Esophagus (tissue), 2 donors: Measurements from ENCODE around the gene RNU5B-1. TPM values are rescaled to one million over a fixed set of nuclear protein-coding genes. Genes with fewer than 3 reads are reported as not detected.

ENCODE experiments used
- H3K27ac ChIP-seq, 2 donors: one replicate each; pipeline ENCODE4 v1.5.1; 2013; ENCODE audit warnings: low read depth in 2 of 2, mild to moderate bottlenecking in 2 of 2, inconsistent platforms in 1 of 2, low read length in 1 of 2, moderate library complexity in 1 of 2
- H3K27me3 ChIP-seq, 2 donors: one replicate each; pipeline ENCODE4 v1.6.1; 2013; ENCODE audit warnings: low read length in 2 of 2, control low read depth in 1 of 2, mild to moderate bottlenecking in 1 of 2; ENCODE audit not compliant: insufficient read depth in 2 of 2, control insufficient read depth in 1 of 2
- H3K36me3 ChIP-seq, 2 donors: one replicate each; pipeline ENCODE4 v1.6.1; 2013; ENCODE audit warnings: low read length in 1 of 2; ENCODE audit not compliant: control insufficient read depth in 2 of 2, insufficient read depth in 2 of 2
- H3K4me1 ChIP-seq, 2 donors: one replicate each; pipeline ENCODE4 v1.6.1; 2013; ENCODE audit warnings: low read length in 1 of 2; ENCODE audit not compliant: control insufficient read depth in 2 of 2, insufficient read depth in 2 of 2
- H3K4me3 ChIP-seq, 2 donors: one replicate each; pipeline ENCODE4 v1.5.1; 2013; ENCODE audit warnings: low read length in 2 of 2, mild to moderate bottlenecking in 2 of 2, low read depth in 1 of 2, moderate library complexity in 1 of 2
- H3K9me3 ChIP-seq, 2 donors: one replicate each; pipeline ENCODE4 v1.6.1; 2013; ENCODE audit warnings: mild to moderate bottlenecking in 2 of 2, low read depth in 1 of 2, low read length in 1 of 2, moderate library complexity in 1 of 2; ENCODE audit not compliant: control insufficient read depth in 2 of 2, insufficient read depth in 1 of 2
- WGBS, 2 donors: extraction: QIAGEN DNeasy Blood & Tissue Kit; methylation state at CpG; one replicate each; pipeline ENCODE4 v1.1.7; 2013; 5-methylcytosine and 5-hydroxymethylcytosine counted together
- polyA plus RNA-seq, 2 donors: library from polyadenylated mRNA; stranded (reverse); fragments of 200-250 nt; gene quantifications; one replicate each; pipeline ENCODE4 v1.2.3, GENCODE V29; 2013
- donor health status: healthy with polysubstance abuse.
- donor health status: Bipolar disorder and iron deficiency.

Gene RNU5B-1
- polyA plus RNA-seq, 2 donors, result not detected

- H3K4me1 ChIP-seq, result peaks cover 0 to 2% of the 10 kb centered on the region in 2 donors
- 2% methylated on average over 32 to 62 of the region's 62 CpGs for WGBS, 2 donors
- H3K36me3 ChIP-seq, result no peaks in the 10 kb centered on the region
- H3K4me3 ChIP-seq, result peak within 1 kb of the TSS; percentile 63 to 65
- no peaks in the 10 kb centered on the region for H3K27me3 ChIP-seq
- H3K9me3 ChIP-seq, result no peaks in the 10 kb centered on the region
- H3K27ac ChIP-seq, result peak within 1 kb of the TSS; percentile 85 to 87
Measured at GRCh38 chr15:65286704-65287519, 17.6 kb upstream of the RNU5B-1 start, which contains the start of gene PARP16. Gene PARP16, minus strand, starts transcription at chr15:65286883. Its CDS starts 457 bp downstream, at chr15:65286426.

- no peaks in the 10 kb centered on the region for H3K9me3 ChIP-seq
- no peaks in the 10 kb centered on the region for H3K27me3 ChIP-seq
- no peak overlapping the region for H3K4me3 ChIP-seq
- 92 to 95% methylated on average over 3 of the region's 3 CpGs for WGBS, 2 donors
- peaks cover 0 to 2% of the 10 kb centered on the region in 2 donors for H3K4me1 ChIP-seq
- H3K27ac ChIP-seq, result peak overlapping the region in 1 of 2 donors; percentile 83
- H3K36me3 ChIP-seq, result no peaks in the 10 kb centered on the region
Measured at GRCh38 chr15:65287520-65287855, 17.0 kb upstream of the RNU5B-1 start.

GRCh38 chr15:65289261-65289854 lies 15.1 kb upstream of the RNU5B-1 start:
- H3K9me3 ChIP-seq, result no peaks in the 10 kb centered on the region
- no peaks in the 10 kb centered on the region for H3K36me3 ChIP-seq
- no peak overlapping the region for H3K4me3 ChIP-seq
- WGBS, 2 donors, result 72 to 88% methylated on average over 7 of the region's 7 CpGs
- no peak overlapping the region for H3K27ac ChIP-seq
- H3K4me1 ChIP-seq, result peaks cover 0 to 2% of the 10 kb centered on the region in 2 donors
- H3K27me3 ChIP-seq, result no peaks in the 10 kb centered on the region

GRCh38 chr15:65290228-65290627 lies 14.2 kb upstream of the RNU5B-1 start:
- Histone ChIP-seq H3K4me3 (no peak overlapping the region), H3K4me1 (peaks cover 0 to 2% of the 10 kb centered on the region in 2 donors)
- whole genome bisulfite sequencing, 2 donors, result 92 to 93% methylated on average over 7 of the region's 7 CpGs

GRCh38 chr15:65292938-65293518 lies 11.4 kb upstream of the RNU5B-1 start:
- Histone ChIP-seq H3K36me3 (no peaks in the 10 kb centered on the region), H3K27ac (no peak overlapping the region), H3K27me3 (no peaks in the 10 kb centered on the region), H3K9me3 (no peaks in the 10 kb centered on the region), H3K4me1 (peaks cover 0 to 2% of the 10 kb centered on the region in 2 donors), H3K4me3 (no peak overlapping the region)
- WGBS, 2 donors, result 71 to 80% methylated on average over 1 of the region's 1 CpG

More at GRCh38 chr15:65290228-65290627, 14.2 kb upstream of the RNU5B-1 start:
- Histone ChIP-seq H3K27ac (no peak overlapping the region), H3K36me3 (no peaks in the 10 kb centered on the region), H3K9me3 (no peaks in the 10 kb centered on the region), H3K27me3 (no peaks in the 10 kb centered on the region)

GRCh38 chr15:65298731-65299130 lies 5.7 kb upstream of the RNU5B-1 start:
- WGBS, 2 donors, result 82 to 83% methylated on average over 11 of the region's 11 CpGs
- Histone ChIP-seq H3K4me1 (peaks cover 0 to 5% of the 10 kb centered on the region in 2 donors), H3K4me3 (no peak overlapping the region), H3K36me3 (no peaks in the 10 kb centered on the region), H3K9me3 (no peaks in the 10 kb centered on the region), H3K27me3 (no peaks in the 10 kb centered on the region), H3K27ac (no peak overlapping the region)

GRCh38 chr15:65300924-65301441 lies 3.5 kb upstream of the RNU5B-1 start:
- H3K36me3 ChIP-seq, result no peaks in the 10 kb centered on the region
- H3K27me3 ChIP-seq, result no peaks in the 10 kb centered on the region
- H3K4me3 ChIP-seq, result no peak overlapping the region
- H3K27ac ChIP-seq, result no peak overlapping the region
- H3K4me1 ChIP-seq, result peaks cover 0 to 5% of the 10 kb centered on the region in 2 donors
- H3K9me3 ChIP-seq, result no peaks in the 10 kb centered on the region
- WGBS, 2 donors, result 95 to 97% methylated on average over 33 to 36 of the region's 36 CpGs

- 78 to 82% methylated on average over 23 to 24 of the region's 24 CpGs for WGBS, 2 donors
- Histone ChIP-seq H3K27ac (no peak overlapping the region), H3K36me3 (no peaks in the 10 kb centered on the region), H3K27me3 (no peaks in the 10 kb centered on the region), H3K4me1 (peaks cover 0 to 3% of the 10 kb centered on the region in 2 donors), H3K9me3 (no peaks in the 10 kb centered on the region), H3K4me3 (no peak overlapping the region)
Measured at GRCh38 chr15:65302061-65302460, 2.4 kb upstream of the RNU5B-1 start.

GRCh38 chr15:65303687-65304380 lies 643 bp upstream of the RNU5B-1 start:
- no peaks in the 10 kb centered on the region for H3K9me3 ChIP-seq
- peak overlapping the region; percentile 45 to 58 for H3K4me3 ChIP-seq
- peaks cover 0 to 3% of the 10 kb centered on the region in 2 donors for H3K4me1 ChIP-seq
- peak overlapping the region; percentile 86 to 88 for H3K27ac ChIP-seq
- H3K36me3 ChIP-seq, result no peaks in the 10 kb centered on the region
- no peaks in the 10 kb centered on the region for H3K27me3 ChIP-seq
- WGBS, 2 donors, result 2% methylated on average over 24 of the region's 24 CpGs
